H1 (cell line): ENCODE measurements around the gene DNMT1. TPM values are rescaled to one million over a fixed set of nuclear protein-coding genes. Genes with fewer than 3 reads are reported as not detected.

Source experiments
- CTCF ChIA-PET: fragments of 300-600 bp; sonication (Branson Sonifier 250); formaldehyde crosslinking; loops from one replicate; lab custom pipeline; 2021; ENCODE audit not compliant: partially characterized antibody; lab: Charles Lee
- POLR2A ChIA-PET: fragments of 300-600 bp; sonication (Branson Sonifier 250); formaldehyde crosslinking; loops from one replicate; lab custom pipeline; 2021; ENCODE audit warnings: inconsistent platforms; ENCODE audit not compliant: partially characterized antibody; lab: Charles Lee
- DNase-seq, 2 experiments: peaks; one replicate each; pipeline versions ENCODE4 v3.0.0 to v3.0.0-alpha.2; 2010 to 2022; ENCODE audit warnings: low spot score in 2 of 2, low read depth in 1 of 2, mixed read lengths in 1 of 2
- FAIRE-seq: peaks from 2 replicates; lab custom pipeline; 2011; peaks lifted over from hg19 to GRCh38; lab: Jason Lieb, UNC
- H2AFZ ChIP-seq: 2 replicates; pipeline ENCODE4 v1.8.1; 2012; ENCODE audit warnings: low read length, inconsistent platforms
- H2AK5ac ChIP-seq: 2 replicates; pipeline ENCODE4 v1.6.1; 2013; ENCODE audit warnings: low read depth, low read length
- H2BK120ac ChIP-seq: replicated peaks from 2 replicates; pipeline ENCODE3; 2013; ENCODE audit warnings: low read depth, low read length, inconsistent platforms
- H2BK12ac ChIP-seq: 2 replicates; pipeline ENCODE4 v1.6.1; 2013; ENCODE audit warnings: low read depth, low read length
- H2BK15ac ChIP-seq: 2 replicates; pipeline ENCODE4 v1.6.1; 2013; ENCODE audit warnings: low read length
- H2BK20ac ChIP-seq: 2 replicates; pipeline ENCODE4 v1.6.1; 2013; ENCODE audit warnings: low read length
- H2BK5ac ChIP-seq: 2 replicates; pipeline ENCODE4 v1.6.1; 2013; ENCODE audit warnings: low read depth, low read length
- H3K14ac ChIP-seq: 2 replicates; pipeline ENCODE4 v1.6.1; 2013; ENCODE audit warnings: inconsistent platforms; ENCODE audit not compliant: insufficient read length
- H3K18ac ChIP-seq: 2 replicates; pipeline ENCODE4 v1.6.1; 2013; ENCODE audit warnings: low read length; ENCODE audit errors: extremely low read depth
- H3K23ac ChIP-seq: 2 replicates; pipeline ENCODE4 v1.6.1; 2013; ENCODE audit warnings: inconsistent platforms; ENCODE audit not compliant: insufficient read length
- H3K23me2 ChIP-seq: 2 replicates; pipeline ENCODE4 v1.6.1; 2013; ENCODE audit warnings: low read depth, low read length
- H3K27ac ChIP-seq: 2 replicates; pipeline ENCODE4 v1.6.1; 2011; ENCODE audit warnings: low read depth, low read length, inconsistent platforms
- H3K27me3 ChIP-seq, 4 experiments: replicated peaks in 1 of 4; 1 replicate in 1 of 4; 2 replicates in 3 of 4; pipeline versions ENCODE4 v1.6.1 to v1.8.1; 2011 to 2013; ENCODE audit warnings: low read length in 3 of 4, mild to moderate bottlenecking in 3 of 4, inconsistent platforms in 2 of 4, mixed read lengths in 2 of 4, moderate library complexity in 1 of 4; ENCODE audit not compliant: control insufficient read depth in 3 of 4, insufficient read depth in 3 of 4; ENCODE audit errors: extremely low read depth in 1 of 4
- H3K36me3 ChIP-seq, 4 experiments: 2 replicates each; pipeline versions ENCODE4 v1.6.1 to v1.8.1; 2011 to 2013; ENCODE audit warnings: mild to moderate bottlenecking in 4 of 4, low read length in 3 of 4, moderate library complexity in 2 of 4, control low read depth in 1 of 4, inconsistent platforms in 1 of 4; ENCODE audit not compliant: insufficient read depth in 4 of 4, control insufficient read depth in 2 of 4
- H3K4ac ChIP-seq: replicated peaks from 2 replicates; pipeline ENCODE3; 2013; ENCODE audit warnings: low read length, low read depth, mixed read lengths, inconsistent platforms; ENCODE audit not compliant: insufficient read length
- H3K4me1 ChIP-seq, 4 experiments: replicated peaks in 1 of 4; 1 replicate in 1 of 4; 2 replicates in 3 of 4; pipeline versions ENCODE4 v1.6.1 to v1.8.1; 2011 to 2013; ENCODE audit warnings: low read length in 3 of 4, inconsistent platforms in 2 of 4, mixed read lengths in 1 of 4; ENCODE audit not compliant: insufficient read depth in 4 of 4, control insufficient read depth in 3 of 4
- H3K4me2 ChIP-seq, 2 experiments: 2 replicates each; pipeline versions ENCODE4 v1.6.1 to v1.8.1; 2011 to 2013; ENCODE audit warnings: low read depth in 2 of 2, low read length in 2 of 2, control low read depth in 1 of 2, inconsistent platforms in 1 of 2, mild to moderate bottlenecking in 1 of 2; ENCODE audit not compliant: insufficient read depth in 1 of 2
- H3K4me3 ChIP-seq, 4 experiments: fragments of 200-600, 300-600 bp in 1 of 4; sonication (generic), shearing (Covaris generic), sonication (Bioruptor Twin) in 1 of 4; 2 replicates each; pipeline versions ENCODE4 v1.5.1 to v1.8.1; 2011 to 2016; ENCODE audit warnings: low read length in 4 of 4, low read depth in 3 of 4, control low read depth in 2 of 4, inconsistent platforms in 2 of 4, mild to moderate bottlenecking in 2 of 4, mixed read lengths in 1 of 4, moderate library complexity in 1 of 4; ENCODE audit not compliant: insufficient read depth in 2 of 4; ENCODE audit errors: extremely low read depth in 1 of 4
- H3K56ac ChIP-seq: replicated peaks from 2 replicates; pipeline ENCODE3; 2013; ENCODE audit warnings: low read depth, mild to moderate bottlenecking, mixed read lengths, low read length, inconsistent platforms; ENCODE audit not compliant: insufficient read length
- H3K79me1 ChIP-seq: 2 replicates; pipeline ENCODE4 v1.6.1; 2013; ENCODE audit warnings: low read depth, low read length, control low read depth
- H3K79me2 ChIP-seq, 2 experiments: 2 replicates each; pipeline versions ENCODE4 v1.6.1 to v1.8.1; 2012 to 2013; ENCODE audit warnings: low read length in 2 of 2, mild to moderate bottlenecking in 2 of 2, inconsistent platforms in 1 of 2; ENCODE audit not compliant: insufficient read depth in 2 of 2, control insufficient read depth in 1 of 2
- H3K9ac ChIP-seq, 4 experiments: replicated peaks in 1 of 4; 1 replicate in 1 of 4; 2 replicates in 3 of 4; pipeline versions ENCODE4 v1.6.1 to v1.8.1; 2011 to 2013; ENCODE audit warnings: low read depth in 3 of 4, low read length in 3 of 4, control low read depth in 2 of 4, mild to moderate bottlenecking in 2 of 4, moderate library complexity in 2 of 4, inconsistent platforms in 1 of 4; ENCODE audit errors: extremely low read depth in 1 of 4
- H3K9me3 ChIP-seq, 2 experiments: 2 replicates each; pipeline versions ENCODE4 v1.6.1 to v1.8.1; 2012 to 2013; ENCODE audit warnings: mild to moderate bottlenecking in 2 of 2, moderate library complexity in 2 of 2, control low read depth in 1 of 2, inconsistent platforms in 1 of 2, low read depth in 1 of 2, low read length in 1 of 2, mixed read lengths in 1 of 2; ENCODE audit not compliant: insufficient read depth in 2 of 2
- H4K20me1 ChIP-seq, 2 experiments: replicated peaks in 1 of 2; 2 replicates each; pipeline versions ENCODE3 to v1.8.1; 2011 to 2013; ENCODE audit warnings: inconsistent platforms in 2 of 2, low read length in 2 of 2, mild to moderate bottlenecking in 1 of 2; ENCODE audit not compliant: insufficient read depth in 2 of 2, control insufficient read depth in 1 of 2
- H4K5ac ChIP-seq: 2 replicates; pipeline ENCODE4 v1.6.1; 2013; ENCODE audit warnings: low read length, low read depth, mixed read lengths, inconsistent platforms; ENCODE audit not compliant: insufficient read length
- H4K8ac ChIP-seq: 2 replicates; pipeline ENCODE4 v1.8.0; 2013; ENCODE audit warnings: mild to moderate bottlenecking, moderate library complexity, low read length, inconsistent platforms; ENCODE audit not compliant: insufficient read depth; ENCODE audit errors: extremely low read depth
- H4K91ac ChIP-seq: replicated peaks from 2 replicates; pipeline ENCODE3; 2013; ENCODE audit warnings: low read length, mixed read lengths, inconsistent platforms; ENCODE audit not compliant: insufficient read length
- CBX5 ChIP-seq: fragments of 300-800, 300-1000 bp; sonication (generic); IDR thresholded peaks from 2 replicates; pipeline ENCODE4 v1.7.1; 2016; ENCODE audit warnings: antibody characterized with exemption, low read length, low read depth
- CHD1 ChIP-seq: IDR thresholded peaks from 2 replicates; pipeline ENCODE4 v1.6.1; 2012; ENCODE audit warnings: low read depth, low read length, improper control_type of control experiment
- GABPA ChIP-seq: IDR thresholded peaks from 2 replicates; pipeline ENCODE4 v1.6.1; 2011; ENCODE audit warnings: mild to moderate bottlenecking, low read length, moderate library complexity, borderline replicate concordance; ENCODE audit not compliant: insufficient read depth
- HDAC2 ChIP-seq, 2 experiments: fragments of 300-600 bp in 1 of 2; sonication (generic) in 1 of 2; IDR thresholded peaks; 2 replicates each; pipeline ENCODE4 v1.6.1; 2011 to 2012; ENCODE audit warnings: low read depth in 2 of 2, low read length in 2 of 2, mild to moderate bottlenecking in 2 of 2, moderate library complexity in 2 of 2, borderline replicate concordance in 1 of 2, inconsistent platforms in 1 of 2
- KDM1A ChIP-seq: fragments of 200-600, 300-600 bp; sonication (generic); IDR thresholded peaks from 2 replicates; pipeline ENCODE4 v1.7.1; 2016; ENCODE audit warnings: mild to moderate bottlenecking, low read length, borderline replicate concordance
- RAD21 ChIP-seq, 2 experiments: IDR thresholded peaks in 1 of 2; conservative IDR thresholded peaks in 1 of 2; 2 replicates each; pipeline ENCODE4 v1.6.1; 2011; ENCODE audit warnings: low read depth in 2 of 2, low read length in 2 of 2, improper control_type of control experiment in 1 of 2, inconsistent platforms in 1 of 2, mild to moderate bottlenecking in 1 of 2, moderate library complexity in 1 of 2
- SIN3A ChIP-seq, 2 experiments: IDR thresholded peaks in 1 of 2; conservative IDR thresholded peaks in 1 of 2; 2 replicates each; pipeline ENCODE4 v1.6.1; 2011 to 2012; ENCODE audit warnings: low read length in 2 of 2, improper control_type of control experiment in 1 of 2, low read depth in 1 of 2, mild to moderate bottlenecking in 1 of 2
- SIRT6 ChIP-seq: IDR thresholded peaks from one replicate; pipeline ENCODE4 v1.7.1; 2012; ENCODE audit warnings: low read length, inconsistent platforms
- YY1 ChIP-seq: IDR thresholded peaks from 2 replicates; pipeline ENCODE4 v1.6.1; 2011; ENCODE audit warnings: low read depth, mild to moderate bottlenecking, low read length
- WGBS, 2 experiments: shearing (Covaris generic) in 1 of 2; methylation state at CpG; one replicate each; pipeline versions ENCODE4 v1.1.6 to v1.1.7; 2013 to 2015; ENCODE audit warnings: low lambda C conversion rate in 2 of 2, mixed read lengths in 2 of 2, inconsistent platforms in 1 of 2, low coverage in 1 of 2, missing lambda C conversion rate in 1 of 2; ENCODE audit not compliant: insufficient replicate concordance in 2 of 2, insufficient coverage in 1 of 2, insufficient read length in 1 of 2; ENCODE audit errors: extremely low coverage in 1 of 2, missing lambda C conversion rate in 1 of 2; 5-methylcytosine and 5-hydroxymethylcytosine counted together
- polyA plus RNA-seq, 7 experiments: library from polyadenylated mRNA; depleted of rRNA in 3 of 7; stranded (reverse) in 5 of 7; unstranded in 2 of 7; fragments of >200 nt in 5 of 7; fragments of 200-250 nt in 2 of 7; gene quantifications; 1 replicate in 5 of 7; 2 replicates in 1 of 7; 4 replicates in 1 of 7; pipeline versions ENCODE4 v1.2.1 to v1.2.3, GENCODE V29; 2011 to 2013; ENCODE audit warnings: missing spikeins in 2 of 7, mixed read lengths in 2 of 7
- total RNA-seq: library from RNA; stranded (reverse); fragmentation: NEBNext Ultra II Directional; extraction: Animal tissue kit (Norgen Biotek cat#: 25700); gene quantifications from 2 replicates; pipeline ENCODE4 v1.2.1, GENCODE V29; 2021

DNMT1 gene
- total and polyA plus RNA-seq, 2 of the 8 experiments (the other 6 are each of a cell fraction or from before 2014, with no cell fraction given): 101 to 210 TPM

DNA sequence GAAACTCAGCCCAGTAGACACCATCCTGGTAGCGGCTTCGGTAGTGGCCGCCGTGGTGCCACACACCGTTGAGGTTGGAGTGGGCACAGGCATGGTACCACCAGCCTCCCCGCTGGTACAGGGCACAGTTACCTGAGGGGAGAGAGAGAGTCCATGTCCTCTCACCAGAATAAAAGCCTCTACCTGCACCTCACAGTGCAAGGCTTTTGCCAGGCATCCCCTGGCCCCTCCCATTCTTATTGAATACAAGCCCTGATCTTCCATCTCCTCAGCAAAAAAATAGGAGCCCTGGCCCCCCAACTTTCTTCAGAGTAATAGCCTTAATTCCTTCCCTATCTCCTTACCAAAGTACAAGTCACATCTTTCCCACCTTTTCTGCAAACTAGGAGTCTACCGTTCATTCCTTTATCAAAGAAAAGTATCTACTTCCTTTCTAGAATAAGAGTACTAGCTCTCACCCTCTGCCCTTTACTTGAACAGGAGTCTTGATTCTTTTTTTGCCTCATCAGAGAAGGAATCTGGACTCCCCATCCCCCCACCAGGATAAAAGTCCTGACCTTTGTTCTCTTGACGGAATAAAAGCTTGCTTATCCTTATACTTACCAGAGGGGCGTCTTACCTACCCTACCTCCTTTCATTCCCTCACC is 102.0 kb downstream of the DNMT1 start:
- Histone ChIP-seq H2AFZ (no peak overlapping the region), H3K56ac (no peak overlapping the region), H4K8ac (no peak overlapping the region), H3K79me1 (no peaks in the 10 kb centered on the region), H2BK120ac (no peak overlapping the region), H2AK5ac (no peak overlapping the region), H2BK20ac (no peak overlapping the region), H2BK15ac (no peak overlapping the region), H3K4me3 (no peak overlapping the region), H4K5ac (no peak overlapping the region), H4K20me1 (peaks cover 0 to 6% of the 10 kb centered on the region in 2 experiments), H3K4me1 (peaks cover 0 to 6% (median 2%) of the 10 kb centered on the region in 4 experiments; a peak in 3 of 7 replicates), H2BK12ac (no peak overlapping the region), H3K4ac (no peak overlapping the region), H3K36me3 (peaks cover 0 to 3% (median 1%) of the 10 kb centered on the region in 4 experiments; a peak in 2 of 8 replicates), H3K27ac (no peak overlapping the region), H3K27me3 (peaks cover 8 to 29% (median 23%) of the 10 kb centered on the region in 4 experiments), H3K79me2 (no peaks in the 10 kb centered on the region), H3K9ac (no peak overlapping the region), H2BK5ac (no peak overlapping the region), H3K23ac (no peak overlapping the region), H3K23me2 (peaks cover 2% of the 10 kb centered on the region; the same call in 1 of the 2 replicates), H3K18ac (no peak overlapping the region), H4K91ac (no peak overlapping the region), H3K9me3 (peaks cover 0 to 2% of the 10 kb centered on the region in 2 experiments; a peak in 1 of 4 replicates), H3K4me2 (no peak overlapping the region), H3K14ac (no peak overlapping the region)
- WGBS, 2 experiments: 84% methylated on average over 9 of the region's 9 CpGs; no CpG with 5 or more reads in 1 of the 2 experiments
- FAIRE-seq (no peak), DNase-seq (no peak)
- POLR2A ChIA-PET: interaction anchor here (1.2 to 15.1 kb wide), 3 partner anchors 10 to 31 kb away, joined by 4 to 240 read pairs (median 7); partner anchors contain the start of genes ANGPTL6, P2RY11 and PPAN
- CTCF ChIA-PET: interaction anchor here (0.7 to 1.1 kb wide), 2 partner anchors 9 to 65 kb away, joined by 3 to 4 read pairs; no protein-coding TSS in a partner anchor
- TF ChIP-seq SIN3A (conservative IDR thresholded peaks at IDR 0.05 in 1 of 2, IDR thresholded peaks at IDR 0.05 in 1 of 2; ENCODE audit: low read depth in 1 of 2, low read length in 2 of 2): 0 out of 4 replicates have a peak, but pooled peaks of 1 of the 2 experiments have one; percentile 50
- no peak for TF ChIP-seq YY1
- TF ChIP-seq CHD1: no peak
- TF ChIP-seq CBX5: no peak
- TF ChIP-seq HDAC2 (IDR thresholded peaks at IDR 0.05; ENCODE audit: borderline replicate concordance in 1 of 2, low read depth in 2 of 2, low read length in 2 of 2): no peak
- TF ChIP-seq RAD21 (IDR thresholded peaks at IDR 0.05 in 1 of 2, conservative IDR thresholded peaks at IDR 0.05 in 1 of 2; ENCODE audit: low read depth in 2 of 2, low read length in 2 of 2): no peak
- no peak for TF ChIP-seq SIRT6
- peak; percentile 86 for TF ChIP-seq KDM1A
- TF ChIP-seq GABPA: no peak
